Measurements from ENCODE around the gene NR1D1.

NR1D1 gene

DNA sequence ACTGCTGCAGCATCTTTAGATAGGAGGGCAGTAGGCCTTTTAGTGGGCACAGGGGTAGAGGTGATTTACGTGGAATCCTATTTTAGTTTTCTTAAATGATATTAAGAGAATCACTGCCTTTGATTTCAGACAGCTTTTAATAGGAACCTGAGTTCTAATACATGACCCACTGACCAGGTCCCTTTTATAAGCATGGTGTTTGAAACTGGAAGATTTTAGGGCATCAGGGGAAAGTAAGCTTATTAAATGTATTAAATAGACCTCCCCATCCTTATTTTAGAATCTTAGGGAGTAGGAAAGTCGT lies 23.4 kb upstream of the NR1D1 start:
- Histone ChIP-seq H3K9ac (peak overlapping the region; percentile 99), H3K27ac (peak overlapping the region; percentile 99; the same call in 1 of the 2 replicates), H4K20me1 (peaks cover 47% of the 10 kb centered on the region), H3K4me2 (peak overlapping the region; percentile 83), H3K9me3 (no peaks in the 10 kb centered on the region), H3K36me3 (peaks cover 37% of the 10 kb centered on the region), H3K4me3 (peak overlapping the region; percentile 100), H3K4me1 (peaks cover 39% of the 10 kb centered on the region), H3K27me3 (no peaks in the 10 kb centered on the region)
- no peak for TF ChIP-seq Cebpa-rat (IDR thresholded peaks at IDR 0.05)

- Histone ChIP-seq H3K4me2 (peak overlapping the region; percentile 83), H3K27me3 (no peaks in the 10 kb centered on the region), H3K9ac (peak overlapping the region; percentile 99), H3K4me1 (peaks cover 41% of the 10 kb centered on the region), H3K4me3 (peak overlapping the region; percentile 100), H4K20me1 (peaks cover 47% of the 10 kb centered on the region), H3K27ac (peak overlapping the region; percentile 99), H3K9me3 (no peaks in the 10 kb centered on the region), H3K36me3 (peaks cover 31% of the 10 kb centered on the region)
- TF ChIP-seq Cebpa-rat (IDR thresholded peaks at IDR 0.05), result no peak
These were observed 22.8 kb upstream of the NR1D1 start for GRCh38 chr17:40122999-40123810.

- no peaks in the 10 kb centered on the region for H3K27me3 ChIP-seq
- peaks cover 46% of the 10 kb centered on the region for H4K20me1 ChIP-seq
- peak overlapping the region; percentile 99 for H3K9ac ChIP-seq
- peaks cover 45% of the 10 kb centered on the region for H3K4me1 ChIP-seq
- H3K4me2 ChIP-seq, result peak overlapping the region; percentile 83
- no peak for TF ChIP-seq Cebpa-rat (IDR thresholded peaks at IDR 0.05)
- peak overlapping the region; percentile 100 for H3K4me3 ChIP-seq
- H3K36me3 ChIP-seq, result peaks cover 23% of the 10 kb centered on the region
- peak overlapping the region; percentile 99 for H3K27ac ChIP-seq
- H3K9me3 ChIP-seq, result no peaks in the 10 kb centered on the region
These were observed 22.0 kb upstream of the NR1D1 start for GRCh38 chr17:40122136-40122998.

DNA sequence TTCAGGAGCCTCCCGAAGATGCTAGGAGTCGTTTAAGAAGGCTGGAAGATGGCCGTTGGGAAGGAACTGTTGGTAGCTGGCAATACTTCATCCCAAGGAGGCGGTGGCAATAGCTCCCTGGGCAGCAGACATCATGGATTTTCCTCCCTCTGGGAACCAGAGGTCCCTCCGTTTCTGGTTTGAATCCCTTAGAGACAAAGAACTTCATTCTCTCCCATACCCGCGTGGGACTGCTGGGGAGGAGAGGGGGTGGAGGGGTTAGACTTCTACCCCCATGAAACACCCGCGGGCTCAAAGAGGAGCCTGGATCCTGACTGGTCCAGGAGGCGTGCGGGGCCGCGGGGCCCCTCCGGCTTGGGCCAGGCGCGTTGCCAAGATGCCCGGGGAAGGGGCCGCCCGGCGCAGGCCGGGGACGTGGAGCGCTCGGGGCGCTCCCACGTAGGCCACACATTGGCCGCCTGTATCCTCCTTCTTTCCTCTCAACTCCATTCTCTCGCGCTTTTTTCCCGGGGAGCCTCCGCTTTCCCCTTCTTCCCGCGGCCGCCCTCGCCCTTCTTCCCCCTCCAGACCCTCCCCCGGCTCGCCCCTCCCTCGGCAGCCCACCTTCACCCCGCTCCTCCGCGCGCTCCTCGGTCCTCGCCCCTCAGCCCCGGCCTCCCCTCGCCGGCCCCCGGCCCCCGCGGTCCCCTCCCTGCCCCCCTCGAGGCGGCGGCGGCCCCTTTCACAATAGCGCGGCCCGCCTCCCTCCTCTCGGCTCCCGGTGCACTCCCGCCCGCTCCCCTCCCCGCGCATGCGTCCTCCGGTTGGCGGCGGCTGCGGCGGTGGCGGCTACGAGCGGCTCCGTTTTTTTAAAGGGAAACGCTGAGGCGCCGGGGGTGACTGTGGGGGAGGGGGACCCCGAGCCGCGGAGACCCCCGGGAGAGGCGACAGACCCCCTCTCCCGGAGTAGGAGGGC lies 21.1 kb upstream of the NR1D1 start, which contains the start of gene MSL1:
MSL1 (plus strand) TSS at position 791 of the 955 bp plus-strand sequence. CDS start 642 bp downstream, outside the sequence.
- H3K4me1 ChIP-seq, result peaks cover 45% of the 10 kb centered on the region
- peak within 1 kb of the TSS; percentile 99 for H3K4me2 ChIP-seq
- H4K20me1 ChIP-seq, result peaks cover 37% of the 10 kb centered on the region
- H3K36me3 ChIP-seq, result peaks cover 14% of the 10 kb centered on the region
- no peaks in the 10 kb centered on the region for H3K27me3 ChIP-seq
- H3K4me3 ChIP-seq, result peak within 1 kb of the TSS; percentile 100
- no peaks in the 10 kb centered on the region for H3K9me3 ChIP-seq
- peak within 1 kb of the TSS; percentile 99 for H3K27ac ChIP-seq
- peak within 1 kb of the TSS; percentile 99 for H3K9ac ChIP-seq
- no peak for TF ChIP-seq Cebpa-rat (IDR thresholded peaks at IDR 0.05)

GRCh38 chr17:40115101-40115436 lies 14.7 kb upstream of the NR1D1 start:
- Histone ChIP-seq H3K9ac (no peak overlapping the region), H3K27ac (no peak overlapping the region), H3K4me3 (no peak overlapping the region), H3K27me3 (no peaks in the 10 kb centered on the region), H3K9me3 (no peaks in the 10 kb centered on the region), H4K20me1 (no peaks in the 10 kb centered on the region), H3K4me1 (peaks cover 60% of the 10 kb centered on the region), H3K36me3 (no peaks in the 10 kb centered on the region), H3K4me2 (no peak overlapping the region)
- TF ChIP-seq Cebpa-rat (IDR thresholded peaks at IDR 0.05), result no peak

GRCh38 chr17:40113907-40114245 lies 13.5 kb upstream of the NR1D1 start:
- peaks cover 60% of the 10 kb centered on the region for H3K4me1 ChIP-seq
- no peaks in the 10 kb centered on the region for H4K20me1 ChIP-seq
- H3K4me3 ChIP-seq, result peak overlapping the region; percentile 65
- H3K4me2 ChIP-seq, result peak overlapping the region; percentile 94
- no peaks in the 10 kb centered on the region for H3K36me3 ChIP-seq
- no peak for TF ChIP-seq Cebpa-rat (IDR thresholded peaks at IDR 0.05)
- peak overlapping the region; percentile 79 for H3K9ac ChIP-seq
- H3K27ac ChIP-seq, result peak overlapping the region; percentile 87
- H3K27me3 ChIP-seq, result no peaks in the 10 kb centered on the region
- no peaks in the 10 kb centered on the region for H3K9me3 ChIP-seq

DNA sequence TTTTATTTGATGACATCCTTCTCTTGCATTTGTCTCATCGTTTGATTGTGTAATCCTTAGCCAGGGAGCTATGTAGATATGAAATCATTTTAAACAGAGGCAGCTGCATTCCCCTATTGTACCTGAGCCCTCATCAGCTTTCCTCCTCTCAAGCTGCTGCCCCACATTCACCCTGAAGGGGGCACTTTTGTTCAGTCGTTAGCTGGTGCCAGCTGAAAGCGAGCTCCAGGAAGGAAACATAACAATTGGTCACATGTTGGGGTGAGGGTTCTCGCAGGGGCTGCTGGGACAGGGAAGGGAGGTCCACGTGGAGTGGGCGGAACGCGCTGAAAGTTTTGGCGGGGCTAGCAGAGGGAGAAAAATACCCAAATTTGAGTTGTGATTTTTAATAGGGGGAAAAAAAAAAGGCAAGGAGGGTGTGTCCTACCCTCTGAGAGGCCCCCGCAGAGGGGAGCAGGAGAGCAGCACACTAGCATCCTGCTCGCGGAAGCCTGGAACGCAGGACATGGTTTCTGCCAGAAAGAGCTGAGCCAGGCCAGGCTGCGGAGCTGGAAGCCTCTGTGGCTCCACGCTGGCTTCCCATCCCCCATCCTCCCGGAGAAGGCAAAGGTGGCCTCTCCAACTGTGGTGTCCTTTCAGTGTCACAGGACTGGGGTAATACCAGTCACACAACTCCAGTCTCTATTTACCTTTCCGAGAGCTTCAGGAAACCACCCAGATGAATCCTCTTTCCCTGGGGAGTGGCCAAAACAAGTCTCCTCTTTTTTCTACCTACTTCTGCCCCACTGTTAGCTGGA lies 12.9 kb upstream of the NR1D1 start:
- Histone ChIP-seq H3K9ac (peak overlapping the region; percentile 79), H3K27ac (peak overlapping the region; percentile 87), H3K27me3 (no peaks in the 10 kb centered on the region), H3K36me3 (no peaks in the 10 kb centered on the region), H4K20me1 (no peaks in the 10 kb centered on the region), H3K4me1 (peaks cover 64% of the 10 kb centered on the region), H3K9me3 (no peaks in the 10 kb centered on the region), H3K4me2 (peak overlapping the region; percentile 94), H3K4me3 (peak overlapping the region; percentile 65)
- peak; percentile 68 for TF ChIP-seq Cebpa-rat (IDR thresholded peaks at IDR 0.05)

- Histone ChIP-seq H3K36me3 (no peaks in the 10 kb centered on the region), H3K4me1 (peaks cover 65% of the 10 kb centered on the region), H3K27ac (peak overlapping the region; percentile 80), H4K20me1 (no peaks in the 10 kb centered on the region), H3K4me2 (peak overlapping the region; percentile 94), H3K9ac (peak overlapping the region; percentile 34), H3K27me3 (no peaks in the 10 kb centered on the region), H3K4me3 (no peak overlapping the region), H3K9me3 (no peaks in the 10 kb centered on the region)
- no peak for TF ChIP-seq Cebpa-rat (IDR thresholded peaks at IDR 0.05)
These were observed 12.3 kb upstream of the NR1D1 start for GRCh38 chr17:40112718-40113109.

Data from BLaER1 (cell line).